H1 (cell line): ENCODE data around the gene CHD9. TPM values are rescaled to one million over a fixed set of nuclear protein-coding genes. Genes with fewer than 3 reads are reported as not detected.

Experiments
- ATF2 ChIP-seq: IDR thresholded peaks from 2 replicates; pipeline ENCODE4 v1.6.1; 2012; ENCODE audit warnings: low read length, inconsistent platforms
- BCL11A ChIP-seq, 2 experiments: IDR thresholded peaks; one replicate each; pipeline ENCODE4 v1.6.1; 2011; ENCODE audit warnings: low read depth in 2 of 2, low read length in 2 of 2, mild to moderate bottlenecking in 2 of 2
- BRCA1 ChIP-seq: IDR thresholded peaks from 2 replicates; pipeline ENCODE4 v1.6.1; 2012; ENCODE audit warnings: low read depth, low read length, improper control_type of control experiment
- CBX8 ChIP-seq: fragments of 300-800, 300-1000 bp; sonication (generic); IDR thresholded peaks from 2 replicates; pipeline ENCODE4 v1.7.1; 2016; ENCODE audit warnings: low read depth, low read length, borderline replicate concordance
- CREB1 ChIP-seq: IDR thresholded peaks from 2 replicates; pipeline ENCODE4 v1.6.1; 2012; ENCODE audit warnings: inconsistent platforms
- CTCF ChIP-seq, 3 experiments: IDR thresholded peaks; 1 replicate in 2 of 3; 2 replicates in 1 of 3; pipeline versions ENCODE4 v1.5.1 to v1.6.1; 2011; ENCODE audit warnings: low read length in 3 of 3, mild to moderate bottlenecking in 3 of 3, inconsistent platforms in 2 of 3, low read depth in 1 of 3, moderate library complexity in 1 of 3; ENCODE audit not compliant: insufficient read depth in 1 of 3; ENCODE audit errors: control extremely low read depth in 1 of 3
- EZH2 ChIP-seq: fragments of 200-600 bp; sonication (generic); IDR thresholded peaks from 2 replicates; pipeline ENCODE4 v1.7.1; 2012; ENCODE audit warnings: low read depth, mild to moderate bottlenecking, moderate library complexity, low read length, inconsistent platforms; ENCODE audit not compliant: severe bottlenecking
- HDAC2 ChIP-seq, 2 experiments: fragments of 300-600 bp in 1 of 2; sonication (generic) in 1 of 2; IDR thresholded peaks; 2 replicates each; pipeline ENCODE4 v1.6.1; 2011 to 2012; ENCODE audit warnings: low read depth in 2 of 2, low read length in 2 of 2, mild to moderate bottlenecking in 2 of 2, moderate library complexity in 2 of 2, borderline replicate concordance in 1 of 2, inconsistent platforms in 1 of 2
- HDAC6 ChIP-seq: IDR thresholded peaks from one replicate; pipeline ENCODE4 v1.7.1; 2012; ENCODE audit warnings: low read depth, mild to moderate bottlenecking, inconsistent platforms, low read length, moderate library complexity
- JUND ChIP-seq: IDR thresholded peaks from 2 replicates; pipeline ENCODE4 v1.6.1; 2011; ENCODE audit warnings: mild to moderate bottlenecking, improper control_type of control experiment, low read length
- POLR2A ChIP-seq, 2 experiments: IDR thresholded peaks; 1 replicate in 1 of 2; 2 replicates in 1 of 2; pipeline ENCODE4 v1.6.1; 2011; ENCODE audit warnings: low read depth in 2 of 2, low read length in 2 of 2, mild to moderate bottlenecking in 2 of 2; ENCODE audit errors: control extremely low read depth in 1 of 2
- POLR2AphosphoS5 ChIP-seq: IDR thresholded peaks from 2 replicates; pipeline ENCODE4 v1.6.1; 2011; ENCODE audit warnings: low read depth, low read length
- POU5F1 ChIP-seq: IDR thresholded peaks from 2 replicates; pipeline ENCODE4 v1.6.1; 2011; ENCODE audit warnings: low read depth, mild to moderate bottlenecking, low read length, moderate library complexity
- RNF2 ChIP-seq: fragments of 200-900, 300-1000 bp; sonication (generic); IDR thresholded peaks from 2 replicates; pipeline ENCODE4 v1.7.1; 2016; ENCODE audit warnings: borderline replicate concordance, low read depth, mild to moderate bottlenecking, antibody characterized with exemption, low read length; ENCODE audit not compliant: poor library complexity, severe bottlenecking; ENCODE audit errors: missing control alignments
- SP1 ChIP-seq: IDR thresholded peaks from 2 replicates; pipeline ENCODE4 v1.6.1; 2011; ENCODE audit warnings: low read depth, low read length
- SRF ChIP-seq: IDR thresholded peaks from 2 replicates; pipeline ENCODE4 v1.6.1; 2011; ENCODE audit warnings: mild to moderate bottlenecking, low read depth, low read length, moderate library complexity
- TAF1 ChIP-seq: IDR thresholded peaks from 2 replicates; pipeline ENCODE4 v1.6.1; 2011; ENCODE audit warnings: mild to moderate bottlenecking, low read depth, low read length
- USF2 ChIP-seq: IDR thresholded peaks from 2 replicates; pipeline ENCODE4 v1.6.1; 2011; ENCODE audit warnings: low read length, improper control_type of control experiment
- polyA plus RNA-seq, 7 experiments: library from polyadenylated mRNA; depleted of rRNA in 3 of 7; stranded (reverse) in 5 of 7; unstranded in 2 of 7; fragments of >200 nt in 5 of 7; fragments of 200-250 nt in 2 of 7; gene quantifications; 1 replicate in 5 of 7; 2 replicates in 1 of 7; 4 replicates in 1 of 7; pipeline versions ENCODE4 v1.2.1 to v1.2.3, GENCODE V29; 2011 to 2013; ENCODE audit warnings: missing spikeins in 2 of 7, mixed read lengths in 2 of 7
- total RNA-seq: library from RNA; stranded (reverse); fragmentation: NEBNext Ultra II Directional; extraction: Animal tissue kit (Norgen Biotek cat#: 25700); gene quantifications from 2 replicates; pipeline ENCODE4 v1.2.1, GENCODE V29; 2021

CHD9 gene
- total and polyA plus RNA-seq, 2 of the 8 experiments (the other 6 are each of a cell fraction or from before 2014, with no cell fraction given) = 9.9 to 32.4 TPM

- TF ChIP-seq CBX8 (no peak), EZH2 (no peak), USF2 (peak; percentile 73), BCL11A (IDR thresholded peaks at IDR 0.05; ENCODE audit: low read depth in 2 of 2, low read length in 2 of 2) (no peak), HDAC6 (no peak), ATF2 (no peak), SRF (no peak), POU5F1 (no peak), TAF1 (no peak; the same call in 1 of the 2 replicates), POLR2AphosphoS5 (peak; percentile 25), CTCF (IDR thresholded peaks at IDR 0.05; ENCODE audit: control extremely low read depth in 1 of 3, insufficient read depth in 1 of 3, low read depth in 1 of 3, low read length in 3 of 3) (peak; percentile 95 to 97 (median 97)), RNF2 (peak; percentile 52), CREB1 (peak; percentile 62), POLR2A (IDR thresholded peaks at IDR 0.05; ENCODE audit: control extremely low read depth in 1 of 2, low read depth in 2 of 2, low read length in 2 of 2) (peak in 1 of 2 experiments; percentile 44; a peak in 2 of 3 replicates), HDAC2 (IDR thresholded peaks at IDR 0.05; ENCODE audit: borderline replicate concordance in 1 of 2, low read depth in 2 of 2, low read length in 2 of 2) (0 out of 4 replicates have a peak, but pooled peaks of 1 of the 2 experiments have one; percentile 41), JUND (peak; percentile 41), BRCA1 (no peak), SP1 (no peak)
Observed at GRCh38 chr16:53054670-53055485, at the start of gene CHD9 (continued).
